Bronchial epithelial cell (primary cell): Measurements from ENCODE around the gene ANKRD10. TPM values are rescaled to one million over a fixed set of nuclear protein-coding genes. Genes with fewer than 3 reads are reported as not detected.

Experiments used
- DNase-seq: peaks from one replicate; pipeline ENCODE4 v3.0.0-alpha.2; 2010; ENCODE audit warnings: low read depth
- FAIRE-seq: peaks from 2 replicates; lab custom pipeline; 2011; peaks lifted over from hg19 to GRCh38; lab: Jason Lieb, UNC
- H3K27me3 ChIP-seq: 2 replicates; pipeline ENCODE4 v1.5.1; 2011; ENCODE audit warnings: low read length; ENCODE audit not compliant: control insufficient read depth, insufficient read depth
- H3K36me3 ChIP-seq: 2 replicates; pipeline ENCODE4 v1.5.1; 2011; ENCODE audit warnings: low read length; ENCODE audit not compliant: control insufficient read depth, insufficient read depth
- H3K4me3 ChIP-seq: 2 replicates; pipeline ENCODE4 v1.5.1; 2011; ENCODE audit warnings: mild to moderate bottlenecking, low read depth, low read length, control low read depth
- total RNA-seq: library from RNA; depleted of rRNA; stranded (reverse); fragments of >200 nt; gene quantifications from 2 replicates; pipeline ENCODE4 v1.2.1, GENCODE V29; 2014
- TF ChIP-seq, protein P1 (sequence below): IDR thresholded peaks from 2 replicates; pipeline ENCODE4 v1.5.1; 2011; ENCODE audit warnings: mild to moderate bottlenecking, moderate library complexity, low read length, control low read depth, inconsistent platforms; ENCODE audit not compliant: insufficient read depth, severe bottlenecking

The ANKRD10 gene
- 17.2 and 26.9 TPM in 2 replicates for total RNA-seq

DNA sequence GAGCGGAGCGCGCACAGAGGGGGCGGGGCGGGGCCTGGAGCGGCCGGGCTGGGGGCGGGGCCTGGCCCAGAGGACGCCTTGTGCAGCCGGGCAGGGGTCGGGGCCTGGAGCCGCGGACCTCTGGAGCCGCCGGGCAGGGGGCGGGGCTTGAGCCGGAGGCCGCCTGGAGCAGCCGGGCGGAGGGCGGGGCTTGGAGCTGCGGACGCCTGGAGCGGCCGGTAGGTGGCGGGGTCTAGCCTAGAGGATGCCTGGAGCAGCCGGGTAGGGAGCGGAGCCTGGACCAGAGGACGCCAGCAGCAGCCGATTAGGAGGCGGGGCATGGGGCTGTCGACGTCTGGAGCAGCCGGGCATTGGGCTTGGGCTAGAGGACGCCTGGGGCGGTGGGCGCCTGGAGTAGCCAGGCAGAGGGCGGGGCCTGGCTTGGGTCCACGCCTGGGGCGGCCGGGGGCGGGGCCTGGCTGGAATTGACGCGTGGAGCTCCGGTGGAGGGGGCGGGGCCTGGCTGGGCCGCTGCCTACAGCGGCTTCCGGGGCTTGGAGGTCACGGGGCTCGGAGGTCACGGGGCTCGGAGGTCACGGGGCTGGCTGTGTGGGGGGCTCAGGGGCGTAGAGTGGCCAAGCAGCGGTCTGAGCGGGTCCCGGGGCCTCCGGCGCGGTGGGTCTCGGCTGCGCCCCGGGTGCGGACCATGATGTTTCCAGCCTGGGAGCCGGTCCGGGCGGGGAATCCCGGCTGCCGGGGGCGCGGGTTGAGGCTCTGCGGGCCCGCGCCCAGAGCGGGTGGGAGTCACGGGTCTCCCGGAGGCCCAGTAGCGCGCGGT, at the start of gene ANKRD10:
Gene ANKRD10 (minus strand): TSS at position 13 of the 817 bp plus-strand sequence. CDS start 135 bp downstream, outside the sequence.
- DNase-seq (peak; percentile 91), FAIRE-seq (no peak)
- TF ChIP-seq, protein P1, sequence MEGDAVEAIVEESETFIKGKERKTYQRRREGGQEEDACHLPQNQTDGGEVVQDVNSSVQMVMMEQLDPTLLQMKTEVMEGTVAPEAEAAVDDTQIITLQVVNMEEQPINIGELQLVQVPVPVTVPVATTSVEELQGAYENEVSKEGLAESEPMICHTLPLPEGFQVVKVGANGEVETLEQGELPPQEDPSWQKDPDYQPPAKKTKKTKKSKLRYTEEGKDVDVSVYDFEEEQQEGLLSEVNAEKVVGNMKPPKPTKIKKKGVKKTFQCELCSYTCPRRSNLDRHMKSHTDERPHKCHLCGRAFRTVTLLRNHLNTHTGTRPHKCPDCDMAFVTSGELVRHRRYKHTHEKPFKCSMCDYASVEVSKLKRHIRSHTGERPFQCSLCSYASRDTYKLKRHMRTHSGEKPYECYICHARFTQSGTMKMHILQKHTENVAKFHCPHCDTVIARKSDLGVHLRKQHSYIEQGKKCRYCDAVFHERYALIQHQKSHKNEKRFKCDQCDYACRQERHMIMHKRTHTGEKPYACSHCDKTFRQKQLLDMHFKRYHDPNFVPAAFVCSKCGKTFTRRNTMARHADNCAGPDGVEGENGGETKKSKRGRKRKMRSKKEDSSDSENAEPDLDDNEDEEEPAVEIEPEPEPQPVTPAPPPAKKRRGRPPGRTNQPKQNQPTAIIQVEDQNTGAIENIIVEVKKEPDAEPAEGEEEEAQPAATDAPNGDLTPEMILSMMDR: peak; percentile 89
- peak within 1 kb of the TSS; percentile 98 for H3K4me3 ChIP-seq
- H3K27me3 ChIP-seq: no peaks in the 10 kb centered on the region
- H3K36me3 ChIP-seq: peaks cover 3% of the 10 kb centered on the region

DNA sequence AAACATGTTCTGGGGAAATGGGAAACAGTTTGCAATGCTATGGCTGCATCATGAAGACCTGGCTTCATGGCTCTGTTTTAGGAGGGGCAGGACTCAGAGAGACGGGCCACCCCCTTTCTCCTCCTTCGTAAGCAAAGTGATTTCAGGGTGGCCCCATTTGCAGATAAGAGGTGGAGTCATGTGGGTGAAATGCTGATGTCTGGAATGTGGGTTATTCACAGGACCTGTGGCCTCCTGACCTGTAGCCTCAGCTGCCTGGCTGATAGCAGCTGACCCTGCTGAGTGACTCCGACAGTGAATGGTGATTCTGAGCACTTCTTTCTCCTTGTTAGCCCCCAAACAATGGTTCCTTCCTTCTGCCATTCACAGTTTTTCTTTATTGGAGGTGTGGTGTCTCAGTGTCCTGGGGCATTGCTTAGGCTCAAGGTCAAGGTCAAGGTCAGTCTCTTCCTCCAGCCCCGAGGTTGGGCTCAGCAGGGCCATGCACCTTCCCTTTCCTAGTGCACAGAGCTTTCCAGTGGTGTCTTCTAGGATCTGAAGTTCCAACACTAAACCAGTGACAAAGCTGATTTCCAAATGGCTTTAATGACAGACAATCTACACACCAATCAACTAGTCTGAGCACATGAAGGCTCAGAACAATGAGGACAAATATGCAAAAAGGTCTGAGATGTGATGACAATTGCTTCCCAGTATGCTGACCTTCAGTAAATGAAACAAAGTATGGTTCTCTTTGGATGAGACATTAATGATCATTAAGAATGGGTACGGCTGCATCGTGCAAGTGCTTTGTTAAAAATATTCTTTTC, 49.6 kb upstream of the ANKRD10 start:
- no peak overlapping the region for H3K4me3 ChIP-seq
- H3K27me3 ChIP-seq: no peaks in the 10 kb centered on the region
- no peaks in the 10 kb centered on the region for H3K36me3 ChIP-seq
- TF ChIP-seq, protein P1: no peak
- FAIRE-seq (peak; percentile 75), DNase-seq (no peak)

DNA sequence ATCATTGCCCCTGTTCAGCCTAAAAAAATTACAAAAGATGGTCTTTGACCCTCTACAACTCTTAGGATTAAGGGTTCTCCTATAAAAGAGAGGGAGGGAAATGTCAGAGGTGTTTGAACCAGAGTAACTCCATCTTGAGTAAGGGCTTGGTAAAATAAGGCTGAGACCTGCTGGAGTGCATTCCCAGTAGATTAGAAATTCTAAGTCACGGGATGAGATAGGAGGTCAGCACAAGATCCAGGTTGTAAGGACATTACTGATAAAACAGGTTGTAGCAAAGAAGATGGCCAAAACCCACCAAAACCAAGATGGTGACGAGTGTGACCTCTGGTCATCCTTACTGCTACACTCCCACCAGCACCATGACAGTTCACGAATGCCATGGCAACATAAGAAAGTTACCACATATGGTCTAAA, 48.7 kb upstream of the ANKRD10 start:
- no peaks in the 10 kb centered on the region for H3K36me3 ChIP-seq
- H3K27me3 ChIP-seq: no peaks in the 10 kb centered on the region
- TF ChIP-seq, protein P1: no peak
- H3K4me3 ChIP-seq: no peak overlapping the region
- FAIRE-seq (no peak), DNase-seq (no peak)

DNA sequence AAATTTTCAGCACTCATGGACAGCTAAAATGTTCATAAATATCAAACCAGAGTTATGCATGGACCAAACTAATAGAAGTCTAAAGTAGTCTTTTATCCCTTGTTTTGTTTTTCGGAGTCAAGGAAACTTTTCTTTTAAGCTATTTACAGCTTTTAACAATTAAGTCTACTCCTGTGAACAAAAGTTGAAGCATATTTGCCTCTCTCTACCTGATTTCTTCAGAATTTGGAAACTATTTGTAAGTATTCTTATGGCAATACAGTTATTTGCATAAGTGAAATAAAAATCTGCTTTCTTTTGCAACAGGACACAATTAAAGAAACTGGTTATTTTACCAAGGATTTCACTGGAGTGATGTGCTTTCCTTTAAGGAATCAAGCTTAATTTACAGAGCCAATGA, 47.1 kb upstream of the ANKRD10 start:
- TF ChIP-seq, protein P1: no peak
- no peak for FAIRE-seq
- DNase-seq: no peak
- H3K36me3 ChIP-seq: no peaks in the 10 kb centered on the region
- no peak overlapping the region for H3K4me3 ChIP-seq
- H3K27me3 ChIP-seq: no peaks in the 10 kb centered on the region

DNA sequence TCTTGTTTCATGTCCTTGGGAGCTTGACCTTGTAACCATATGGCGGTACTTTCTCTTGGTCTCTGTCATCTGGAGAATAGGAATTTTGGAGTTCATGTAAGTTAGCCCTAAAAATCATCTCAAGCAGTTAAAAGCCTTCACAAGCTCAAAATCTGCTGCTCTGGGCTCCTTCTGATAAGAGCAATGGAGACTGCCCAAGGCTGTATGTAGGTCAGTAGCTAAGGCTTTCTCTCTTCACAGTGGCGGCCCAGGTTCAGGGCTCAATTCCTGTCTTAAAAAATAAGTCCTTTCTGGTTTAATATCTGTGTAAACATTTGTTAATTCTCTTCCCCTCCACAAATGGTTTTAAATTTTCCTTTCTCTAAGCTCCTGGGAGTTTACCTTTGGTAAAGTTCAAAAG, 45.3 kb upstream of the ANKRD10 start:
- TF ChIP-seq, protein P1: no peak
- FAIRE-seq: no peak
- H3K27me3 ChIP-seq: no peaks in the 10 kb centered on the region

More for the DNA sequence above, 45.3 kb upstream of the ANKRD10 start:
- DNase-seq: no peak
- no peak overlapping the region for H3K4me3 ChIP-seq
- no peaks in the 10 kb centered on the region for H3K36me3 ChIP-seq
